Middle frontal gyrus (tissue), 1 donor: ENCODE measurements around the gene ZGPAT.

Experiments
- DNase-seq: peaks from one replicate; pipeline ENCODE4 v3.0.0-alpha.2; 2015; ENCODE audit warnings: low spot score; ENCODE audit errors: extremely low spot score

ZGPAT gene

DNA sequence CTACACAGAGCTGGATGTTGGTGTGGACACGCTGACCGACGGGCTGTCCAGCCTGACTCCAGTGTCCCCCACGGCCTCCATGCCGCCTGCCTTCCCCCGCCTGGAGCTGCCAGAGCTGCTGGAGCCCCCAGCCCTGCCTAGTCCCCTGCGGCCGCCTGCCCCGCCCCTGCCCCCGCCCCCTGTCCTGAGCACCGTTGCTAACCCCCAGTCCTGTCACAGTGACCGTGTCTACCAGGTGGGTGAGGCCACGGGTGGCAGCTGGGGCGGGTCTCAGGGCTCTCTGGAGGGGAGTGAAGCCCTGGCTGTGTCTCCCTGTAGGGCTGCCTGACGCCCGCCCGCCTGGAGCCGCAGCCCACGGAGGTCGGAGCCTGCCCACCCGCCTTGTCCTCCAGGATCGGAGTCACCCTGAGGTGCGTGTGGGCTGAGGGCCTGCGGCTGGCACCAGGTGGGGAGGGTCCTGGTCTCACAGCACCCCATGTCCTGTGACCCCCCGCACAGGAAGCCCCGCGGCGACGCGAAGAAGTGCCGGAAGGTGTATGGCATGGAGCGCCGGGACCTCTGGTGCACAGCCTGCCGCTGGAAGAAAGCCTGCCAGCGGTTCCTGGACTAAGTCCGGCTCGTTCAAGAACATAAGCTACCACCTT, 34.7 kb downstream of the ZGPAT start:
- no peak for DNase-seq

DNA sequence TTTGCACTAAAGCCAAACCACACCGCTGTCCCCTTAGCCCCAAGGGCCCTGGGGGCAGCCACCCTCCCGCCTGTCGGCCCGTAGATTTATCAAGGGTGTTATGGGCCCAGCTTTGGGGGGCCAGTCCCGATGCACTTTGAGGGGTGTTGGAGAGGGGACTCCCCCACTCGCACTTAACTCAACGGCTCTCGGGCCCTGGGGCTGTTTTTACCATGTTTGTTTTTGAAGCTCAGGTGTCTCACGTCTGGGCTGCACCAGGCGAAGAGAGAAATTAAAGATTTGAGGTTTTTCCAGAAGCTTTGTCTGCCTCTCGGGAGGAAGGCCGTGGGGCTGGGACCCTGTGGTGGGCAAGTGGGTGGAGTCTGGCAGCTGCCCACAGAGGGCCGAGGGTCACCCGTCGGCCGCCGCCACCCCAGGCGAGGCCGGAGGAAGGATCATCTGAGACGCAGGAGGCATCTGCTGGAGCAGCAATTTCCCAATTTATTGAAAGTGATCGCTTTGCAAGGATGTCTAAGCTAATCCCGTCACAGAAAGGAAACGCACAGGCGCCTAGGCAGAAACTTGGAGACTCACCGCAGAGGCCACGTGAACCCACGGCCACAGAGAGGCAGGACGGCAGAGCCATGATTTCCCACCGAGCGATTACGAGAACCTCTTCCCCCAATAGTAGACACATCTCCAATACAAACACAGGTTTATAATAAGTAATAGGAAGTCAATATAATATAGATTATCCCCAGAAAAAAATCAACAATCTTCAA, 35.6 kb downstream of the ZGPAT start:
- DNase-seq, result no peak

DNA sequence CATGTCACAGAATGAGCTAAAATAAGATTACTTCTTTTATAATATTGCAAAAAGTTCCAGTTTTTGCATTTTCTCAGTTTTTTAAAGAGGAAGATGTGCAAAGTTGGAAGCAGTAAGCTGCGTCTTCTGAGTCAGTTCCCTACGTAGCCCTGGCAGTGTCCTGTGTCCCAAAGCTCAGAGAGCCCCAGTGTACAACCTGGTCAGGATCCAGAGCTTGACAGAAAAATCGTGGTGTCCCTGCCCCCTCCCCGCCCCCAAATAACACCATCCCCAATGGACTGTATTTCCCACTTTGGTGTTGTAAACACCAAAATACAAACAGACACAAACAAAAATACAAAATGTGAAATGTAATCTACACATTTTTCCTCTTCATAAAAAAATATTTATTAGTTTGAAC, 36.3 kb downstream of the ZGPAT start:
- no peak for DNase-seq

DNA sequence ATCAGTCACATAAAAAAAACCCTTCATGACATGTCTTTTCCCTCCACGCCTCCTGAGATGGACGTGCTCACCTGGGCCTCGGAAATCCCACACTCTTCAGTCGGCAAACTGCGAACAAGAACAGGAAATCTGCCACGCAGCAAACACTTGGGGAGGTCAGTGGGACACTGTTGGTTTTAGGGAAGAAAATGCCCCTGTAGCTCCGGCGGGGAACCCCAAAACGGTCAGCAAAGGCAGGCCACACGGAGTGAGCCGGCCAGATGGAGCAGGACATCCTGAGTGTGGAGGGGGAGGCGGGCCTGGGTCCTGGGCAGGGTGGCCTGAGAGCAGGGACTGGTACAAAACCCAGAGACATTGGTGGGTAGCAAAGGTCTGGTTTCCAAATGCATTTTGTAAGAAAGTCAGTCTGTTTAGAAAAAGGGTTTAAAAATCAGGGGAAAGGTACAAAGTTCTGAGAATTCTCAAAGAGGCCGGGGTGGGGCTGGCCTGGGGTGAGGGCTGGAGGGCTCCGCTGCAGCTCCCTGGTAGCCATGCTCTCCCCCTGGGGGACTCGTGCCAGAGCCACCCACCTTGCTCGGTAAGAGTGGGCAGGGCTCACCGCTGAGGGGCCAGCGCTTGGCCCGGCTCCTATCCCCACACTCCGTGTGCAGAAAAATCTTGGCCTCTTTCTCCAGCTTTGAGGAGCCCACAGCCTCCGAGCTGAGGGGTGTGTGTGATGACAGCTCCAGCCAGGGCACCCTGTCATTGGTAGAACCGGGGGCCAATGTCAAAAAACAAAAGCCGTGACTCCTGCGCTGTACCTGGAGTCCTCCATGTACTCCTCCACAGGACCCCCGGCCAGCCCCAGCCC, 37.0 kb downstream of the ZGPAT start:
- DNase-seq, result no peak

- DNase-seq, result no peak
These were observed 37.6 kb downstream of the ZGPAT start for GRCh38 chr20:63745424-63745805.

GRCh38 chr20:63745961-63746731, 38.3 kb downstream of the ZGPAT start:
- DNase-seq, result no peak

DNA sequence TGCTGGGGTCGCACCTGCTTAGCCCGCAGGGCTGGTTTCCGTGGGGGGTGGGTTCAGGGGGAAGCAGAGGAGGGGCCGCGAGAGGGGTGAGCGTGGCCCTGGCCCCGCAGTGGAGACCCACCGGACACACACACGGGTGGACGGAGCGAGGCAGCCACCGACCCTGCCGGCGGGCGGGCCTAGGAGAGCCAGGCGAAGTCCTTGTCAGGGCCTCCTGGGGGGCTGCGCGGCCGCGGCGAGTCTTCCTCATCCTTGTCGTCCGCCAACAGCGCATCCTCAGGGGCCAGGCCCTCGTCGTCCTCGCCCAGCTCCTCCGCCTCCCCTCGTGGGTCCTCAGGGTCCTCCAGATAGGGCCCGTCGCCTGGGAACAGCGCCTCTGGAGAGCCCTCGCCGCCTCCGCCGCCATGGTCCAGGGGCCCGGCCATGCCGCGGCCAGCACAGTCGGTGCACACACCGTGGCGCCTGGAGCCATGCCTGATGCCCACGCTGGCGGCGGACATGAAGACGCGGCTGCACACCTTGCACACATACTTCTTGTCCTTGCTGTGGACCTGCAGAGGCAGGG, 39.0 kb downstream of the ZGPAT start:
- DNase-seq, result no peak

DNA sequence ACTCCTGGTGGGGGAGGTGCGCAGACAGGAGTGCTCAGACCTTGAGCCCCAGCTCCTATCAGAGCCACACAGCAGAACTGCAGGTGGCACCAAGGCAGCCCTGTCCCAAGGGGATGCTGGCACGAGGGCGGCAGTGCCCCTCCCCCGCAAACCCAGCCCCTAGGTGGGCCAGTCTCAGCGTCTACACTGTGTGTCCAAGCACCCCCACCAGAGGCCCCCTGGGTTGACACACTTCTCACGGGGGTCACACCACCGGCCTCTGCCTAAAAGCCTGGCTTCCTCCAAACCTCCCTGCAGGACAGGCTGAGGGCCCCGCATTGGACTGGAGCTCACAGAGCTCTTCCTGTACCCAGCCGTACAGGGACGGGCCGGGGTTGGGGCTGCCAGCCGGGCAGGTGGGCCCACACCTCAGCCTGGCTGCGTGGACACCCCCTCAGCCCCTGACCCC, 39.8 kb downstream of the ZGPAT start:
- DNase-seq, result no peak

DNA sequence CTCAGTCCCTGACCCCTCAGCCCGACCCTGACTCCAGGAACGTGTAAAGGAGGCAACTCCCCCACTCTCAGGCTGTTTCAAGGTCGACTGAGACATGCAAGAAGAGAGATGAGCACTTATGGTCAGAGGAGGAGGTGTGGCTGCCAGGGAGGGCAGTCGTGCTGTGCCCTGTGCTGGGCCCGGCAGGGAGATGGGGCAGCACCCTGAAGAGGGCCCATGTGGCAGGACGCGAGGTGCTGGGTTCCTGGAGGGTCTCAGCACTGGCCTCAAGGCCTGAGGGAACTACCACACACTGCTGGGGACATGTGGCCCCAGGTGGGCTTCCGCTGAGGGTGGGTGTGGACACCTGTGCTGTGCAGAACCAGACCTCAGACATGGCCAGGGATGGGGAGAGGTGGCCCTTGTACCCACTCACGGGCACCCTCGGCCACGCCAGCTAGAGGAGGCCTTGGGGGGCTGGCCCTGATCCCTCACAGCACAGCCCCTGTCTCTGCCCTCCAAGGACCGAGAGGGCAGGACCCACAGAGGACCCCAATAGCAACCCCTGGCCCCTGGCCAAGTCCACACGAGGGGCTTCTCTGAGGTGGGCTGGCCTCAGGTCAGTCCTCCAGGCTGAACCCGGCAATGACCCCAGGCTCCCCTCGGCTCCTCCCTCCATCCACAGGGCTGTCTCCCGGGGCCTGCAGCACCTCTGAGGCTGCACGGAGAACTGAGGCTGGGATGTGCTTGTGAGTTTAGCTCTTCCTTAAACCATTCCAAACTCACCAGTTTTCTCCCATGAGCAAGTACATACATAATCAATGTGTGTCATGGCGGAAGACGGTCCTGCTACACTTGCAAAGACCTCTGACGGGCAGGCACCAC, 40.5 kb downstream of the ZGPAT start:
- DNase-seq, result no peak

DNA sequence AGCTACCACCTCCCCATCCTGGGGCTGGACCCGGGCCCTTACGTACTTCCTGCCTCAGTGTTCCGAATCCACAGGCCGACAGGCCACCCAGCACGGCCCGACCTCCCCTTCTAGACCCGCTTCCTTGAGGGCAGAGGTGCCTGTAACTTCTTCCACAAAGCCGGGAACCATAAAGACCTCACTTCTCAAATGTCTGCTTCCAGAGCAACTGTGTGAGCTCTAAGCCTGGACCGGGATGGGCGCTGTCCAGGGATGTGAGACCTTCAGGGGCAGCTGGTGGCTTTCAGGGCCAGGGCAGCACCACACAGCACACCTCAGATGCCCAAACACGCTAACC, 41.1 kb downstream of the ZGPAT start:
- DNase-seq, result no peak

DNA sequence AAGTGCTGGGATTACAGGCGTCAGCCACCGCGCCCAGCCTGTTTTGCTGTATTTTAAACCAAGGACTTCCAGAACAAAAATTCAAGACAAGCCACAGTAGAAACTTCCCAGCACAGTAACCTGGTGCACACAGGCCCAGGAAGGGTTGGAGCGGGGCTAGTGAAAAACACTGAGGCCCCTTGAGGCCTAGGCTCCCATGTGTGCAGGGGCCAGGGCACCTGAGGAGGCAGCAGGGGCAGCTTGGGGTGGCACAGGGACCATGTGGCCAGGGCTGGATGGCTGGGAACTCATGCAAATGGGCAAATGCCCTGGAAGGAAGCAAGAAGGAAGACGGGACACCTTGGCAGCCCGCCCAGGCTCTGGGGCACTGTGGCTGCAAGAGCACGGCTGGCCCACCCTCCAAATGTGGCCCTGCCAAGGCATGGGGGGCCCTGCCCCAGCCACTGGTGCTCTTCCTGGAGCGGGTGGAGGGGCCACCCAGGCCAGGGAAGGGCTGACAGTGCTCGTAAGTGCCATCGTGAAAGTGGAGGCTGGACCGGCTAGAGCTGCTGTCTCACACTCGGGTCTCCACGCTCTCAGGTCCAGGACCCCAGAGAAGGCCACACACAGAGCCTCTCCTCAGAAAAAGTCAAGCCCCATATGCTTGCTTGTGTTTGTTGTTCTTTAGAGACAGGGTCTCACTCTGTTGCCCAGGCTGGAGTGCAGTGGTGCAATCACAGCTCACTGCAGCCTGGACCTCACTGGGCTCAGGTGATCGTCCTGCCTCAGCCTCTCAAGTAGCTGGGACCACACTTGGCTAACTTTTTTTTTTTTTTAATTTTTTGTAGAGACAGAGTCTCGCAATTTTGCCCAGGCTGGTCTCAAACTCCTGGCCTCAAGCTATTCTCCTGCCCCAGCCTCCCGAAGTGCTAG, 42.0 kb downstream of the ZGPAT start:
- no peak for DNase-seq

- DNase-seq, result no peak
These were observed 43.1 kb downstream of the ZGPAT start for GRCh38 chr20:63750807-63751470.

GRCh38 chr20:63751471-63752271, 43.8 kb downstream of the ZGPAT start:
- DNase-seq, result no peak

DNA sequence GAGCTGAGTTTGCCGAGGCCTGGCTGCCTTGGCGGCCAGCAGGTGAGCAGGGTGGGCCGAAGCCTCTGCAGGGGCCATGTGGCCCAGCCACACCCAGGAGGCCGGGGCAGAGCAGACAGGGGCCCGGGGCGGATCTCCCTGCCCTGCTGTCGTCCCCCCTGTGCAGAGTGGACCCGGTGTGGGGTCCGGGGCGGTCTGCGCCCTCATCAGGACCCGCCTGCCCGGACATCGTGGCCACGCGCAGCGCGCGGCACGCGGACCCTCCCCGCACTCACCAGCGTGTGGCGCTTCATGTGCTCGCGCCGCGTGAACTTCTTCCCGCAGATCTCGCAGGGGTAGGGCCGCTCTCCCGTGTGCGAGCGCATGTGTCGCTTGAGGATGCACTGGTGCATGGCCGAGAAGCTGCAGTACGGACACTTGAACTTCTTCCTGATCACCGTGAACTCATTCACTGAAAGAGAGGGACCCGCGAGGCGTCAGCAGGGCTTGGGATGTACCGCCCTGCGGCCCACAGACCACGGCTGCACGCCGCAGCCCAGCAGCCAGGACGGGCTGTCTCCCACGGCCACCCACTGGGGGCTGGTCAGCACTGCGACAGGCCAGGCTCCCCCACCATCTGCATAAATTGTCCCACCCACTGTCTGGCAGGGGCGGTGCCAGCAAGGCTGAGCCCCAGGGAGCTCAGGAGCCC, 44.7 kb downstream of the ZGPAT start:
- no peak for DNase-seq

DNA sequence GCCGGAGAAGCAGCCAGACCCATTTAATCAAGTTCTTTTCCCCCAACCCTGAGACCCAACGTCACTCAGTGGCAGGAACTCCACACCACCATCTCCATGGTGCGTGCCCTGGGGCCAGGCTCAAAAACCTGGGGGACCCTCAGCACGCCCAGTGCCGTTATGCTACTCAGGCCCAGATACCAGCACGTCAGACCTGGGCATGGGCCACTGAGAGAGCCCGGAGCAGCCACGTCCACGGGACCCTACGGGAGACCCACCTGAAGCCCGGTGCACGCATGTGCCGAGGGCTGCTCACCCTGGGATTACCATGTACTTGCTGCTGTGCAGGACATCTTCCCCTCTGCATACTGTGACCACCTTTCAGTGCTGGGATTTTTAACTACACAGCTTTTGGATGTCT, 45.5 kb downstream of the ZGPAT start:
- DNase-seq, result no peak

DNA sequence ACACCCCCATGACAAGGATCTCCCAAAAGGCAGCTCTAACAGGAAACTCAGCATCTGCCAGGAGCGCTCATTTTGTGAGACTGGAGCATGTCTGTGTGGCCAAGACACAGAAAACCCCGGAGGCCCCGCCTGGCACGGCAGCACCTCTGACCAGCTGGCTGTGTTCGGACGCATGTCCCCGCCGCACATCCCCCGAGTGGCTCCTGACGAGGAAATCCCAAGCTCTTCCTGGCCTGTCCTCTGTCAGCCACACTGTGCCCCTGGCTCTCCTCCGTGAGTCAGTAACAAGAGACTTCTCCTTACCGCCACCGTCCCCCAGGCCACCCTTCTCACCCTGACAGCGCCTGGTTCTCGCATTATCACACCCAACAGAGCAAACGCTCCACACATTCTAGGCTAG, 46.2 kb downstream of the ZGPAT start:
- no peak for DNase-seq

GRCh38 chr20:63755933-63756647, 48.3 kb downstream of the ZGPAT start:
- no peak for DNase-seq
